KMS-11 (cell line): ENCODE measurements around the gene FHOD1.

Source experiments
- H2AFZ ChIP-seq: fragments of 200-600 bp; sonication (generic); 2 replicates; pipeline ENCODE4 v1.6.1; 2016; ENCODE audit warnings: antibody characterized with exemption, mixed run types, low read depth
- H3K27ac ChIP-seq: fragments of 200-600 bp; sonication (generic); 2 replicates; pipeline ENCODE4 v1.6.1; 2016; ENCODE audit warnings: mild to moderate bottlenecking, mixed run types
- H3K27me3 ChIP-seq: fragments of 200-600 bp; sonication (generic); 2 replicates; pipeline ENCODE4 v1.6.1; 2017; ENCODE audit warnings: mild to moderate bottlenecking, low read depth, mixed run types, moderate library complexity; ENCODE audit not compliant: insufficient read depth
- H3K36me3 ChIP-seq: fragments of 200-600 bp; sonication (generic); 2 replicates; pipeline ENCODE4 v1.6.1; 2017; ENCODE audit warnings: mild to moderate bottlenecking, mixed run types; ENCODE audit not compliant: insufficient read depth
- H3K4me1 ChIP-seq: fragments of 200-600 bp; sonication (generic); 2 replicates; pipeline ENCODE4 v1.6.1; 2016; ENCODE audit warnings: mild to moderate bottlenecking, low read depth, mixed run types; ENCODE audit not compliant: poor library complexity, severe bottlenecking
- H3K4me2 ChIP-seq: fragments of 200-600 bp; sonication (generic); 2 replicates; pipeline ENCODE4 v1.7.0; 2016; ENCODE audit warnings: mild to moderate bottlenecking, mixed run types
- H3K4me3 ChIP-seq: fragments of 200-600 bp; sonication (generic); IDR thresholded peaks from 2 replicates; pipeline ENCODE4 v1.6.1; 2017; ENCODE audit warnings: low read depth, low read length, mixed read lengths; ENCODE audit not compliant: insufficient read depth
- H3K79me2 ChIP-seq: fragments of 200-600 bp; sonication (generic); 2 replicates; pipeline ENCODE4 v1.6.1; 2016; ENCODE audit warnings: low read depth, mixed run types; ENCODE audit not compliant: insufficient read depth
- H3K9ac ChIP-seq: fragments of 200-600 bp; sonication (generic); 2 replicates; pipeline ENCODE4 v1.6.1; 2016; ENCODE audit warnings: mild to moderate bottlenecking, mixed run types
- H4K20me1 ChIP-seq: fragments of 200-600 bp; sonication (generic); 2 replicates; pipeline ENCODE4 v1.6.1; 2016; ENCODE audit warnings: mild to moderate bottlenecking, mixed run types; ENCODE audit not compliant: insufficient read depth
- CTCF ChIP-seq: fragments of 200-600 bp; sonication (generic); conservative IDR thresholded peaks from 2 replicates; pipeline ENCODE4 v1.6.1; 2017; ENCODE audit warnings: low read depth, mild to moderate bottlenecking, antibody characterized with exemption, low read length, moderate library complexity, mixed read lengths

The FHOD1 gene

GRCh38 chr16:67191411-67191994, 55.8 kb downstream of the FHOD1 start:
- Histone ChIP-seq H3K4me2 (peak overlapping the region; percentile 95; the same call in 1 of the 2 replicates), H3K9ac (no peak overlapping the region), H3K4me1 (peaks cover 19% of the 10 kb centered on the region), H3K27me3 (peaks cover 6% of the 10 kb centered on the region; the same call in 1 of the 2 replicates), H3K27ac (no peak overlapping the region), H3K79me2 (peaks cover 24% of the 10 kb centered on the region), H2AFZ (peak overlapping the region; percentile 28; the same call in 1 of the 2 replicates), H3K4me3 (no peak overlapping the region), H3K36me3 (no peaks in the 10 kb centered on the region; the same call in 1 of the 2 replicates), H4K20me1 (no peaks in the 10 kb centered on the region)
- no peak for TF ChIP-seq CTCF

GRCh38 chr16:67190448-67191399, 56.6 kb downstream of the FHOD1 start:
- H3K4me2 ChIP-seq: no peak overlapping the region
- H3K27ac ChIP-seq: no peak overlapping the region
- peaks cover 24% of the 10 kb centered on the region for H3K79me2 ChIP-seq
- H4K20me1 ChIP-seq: no peaks in the 10 kb centered on the region
- peaks cover 14% of the 10 kb centered on the region; the same call in 1 of the 2 replicates for H3K27me3 ChIP-seq
- no peak for TF ChIP-seq CTCF
- H3K36me3 ChIP-seq: no peaks in the 10 kb centered on the region
- H3K4me3 ChIP-seq: no peak overlapping the region
- H3K4me1 ChIP-seq: peaks cover 19% of the 10 kb centered on the region
- H2AFZ ChIP-seq: no peak overlapping the region
- no peak overlapping the region for H3K9ac ChIP-seq

GRCh38 chr16:67190041-67190440, 57.2 kb downstream of the FHOD1 start, which contains the start of gene EXOC3L1:
Gene EXOC3L1, minus strand, starts transcription at chr16:67190136. Its CDS starts 460 bp downstream, at chr16:67189676.
- H3K4me3 ChIP-seq: no peak within 1 kb of the TSS
- H3K4me2 ChIP-seq: no peak within 1 kb of the TSS
- TF ChIP-seq CTCF: no peak
- peaks cover 17% of the 10 kb centered on the region; the same call in 1 of the 2 replicates for H3K27me3 ChIP-seq
- no peaks in the 10 kb centered on the region for H4K20me1 ChIP-seq
- no peaks in the 10 kb centered on the region for H3K36me3 ChIP-seq
- H3K79me2 ChIP-seq: peaks cover 24% of the 10 kb centered on the region
- H3K9ac ChIP-seq: no peak within 1 kb of the TSS
- peaks cover 19% of the 10 kb centered on the region for H3K4me1 ChIP-seq
- no peak within 1 kb of the TSS for H3K27ac ChIP-seq
- no peak within 1 kb of the TSS for H2AFZ ChIP-seq

- H3K27me3 ChIP-seq: peaks cover 17% of the 10 kb centered on the region; the same call in 1 of the 2 replicates
- TF ChIP-seq CTCF: no peak
Measured at GRCh38 chr16:67188798-67189197, 58.5 kb downstream of the FHOD1 start.

More at GRCh38 chr16:67188798-67189197, 58.5 kb downstream of the FHOD1 start:
- no peak overlapping the region for H2AFZ ChIP-seq
- peaks cover 16% of the 10 kb centered on the region for H3K4me1 ChIP-seq
- H3K4me2 ChIP-seq: no peak overlapping the region
- H3K27ac ChIP-seq: no peak overlapping the region
- H3K9ac ChIP-seq: no peak overlapping the region
- H3K79me2 ChIP-seq: peaks cover 18% of the 10 kb centered on the region
- no peak overlapping the region for H3K4me3 ChIP-seq
- H3K36me3 ChIP-seq: no peaks in the 10 kb centered on the region
- H4K20me1 ChIP-seq: no peaks in the 10 kb centered on the region
